ENCODE results near the gene MAP2K5. TPM values are rescaled to one million over a fixed set of nuclear protein-coding genes. Genes with fewer than 3 reads are reported as not detected.

MAP2K5 gene
- total and polyA plus RNA-seq, 7 donors: 9.8 to 24.0 (median 16.5) TPM

DNA sequence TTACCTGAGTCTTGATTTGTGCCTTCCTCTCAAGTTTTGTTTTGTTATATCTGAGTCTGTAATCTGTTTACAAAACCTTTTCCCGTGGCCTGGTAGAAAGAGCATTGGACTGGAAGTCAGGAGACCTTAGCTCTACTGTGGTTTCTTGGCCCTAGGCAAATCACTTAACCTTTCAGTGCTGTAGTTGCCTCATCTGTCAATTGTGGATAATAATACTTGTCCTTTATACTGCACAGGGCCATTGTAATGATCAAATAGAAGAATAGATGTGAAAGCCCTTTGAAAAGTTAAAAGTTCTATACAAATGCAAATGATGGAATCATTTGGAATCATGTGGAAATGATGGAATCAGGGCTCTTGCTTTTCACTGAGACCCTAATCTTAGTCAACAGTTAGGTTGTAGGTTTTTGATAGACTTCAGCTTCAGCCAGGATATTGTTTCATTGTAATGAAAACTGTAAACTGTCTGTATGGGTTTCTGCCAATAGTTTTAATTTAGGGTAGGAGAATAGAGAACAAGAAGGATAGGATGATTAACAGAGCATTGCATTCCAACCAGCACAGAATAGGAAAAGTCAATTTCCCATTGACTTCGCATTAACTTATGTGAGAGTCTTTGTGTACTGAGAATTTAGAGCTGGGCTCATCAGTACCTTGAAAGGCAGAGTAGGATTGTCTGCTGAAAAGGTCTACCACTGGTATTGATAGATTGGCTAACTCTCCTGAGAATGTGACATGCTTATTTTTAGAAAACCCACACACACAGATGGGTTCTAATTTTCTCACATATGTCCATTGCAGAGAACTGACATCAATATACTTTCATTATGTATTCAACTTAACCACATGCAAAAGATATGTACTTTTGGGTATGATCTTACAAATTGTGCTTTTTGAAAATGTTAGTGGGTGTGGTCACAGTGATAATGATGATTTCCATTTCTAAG, 21.8 kb downstream of the MAP2K5 start:
- no peaks in the 10 kb centered on the region for H3K9me3 ChIP-seq
- intact Hi-C loops (cut with DNase I): no loop called here
- no peak for ATAC-seq
- H3K36me3 ChIP-seq (ENCODE audit: insufficient read depth in 1 of 2, low read depth in 1 of 2): peaks cover 0 to 8% of the 10 kb centered on the region in 2 donors
- no peaks in the 10 kb centered on the region for H3K27me3 ChIP-seq (ENCODE audit: insufficient read depth in 3 of 3, low read length in 2 of 3)
- no peak for TF ChIP-seq CTCF (IDR thresholded peaks at IDR 0.05)
- H3K4me3 ChIP-seq: no peak overlapping the region
- DNase-seq: no peak
- H3K4me1 ChIP-seq: peaks cover 4% of the 10 kb centered on the region
- WGBS, 3 donors: 86 to 93% (median 89%) methylated on average over 2 of the region's 2 CpGs
- H3K27ac ChIP-seq: no peak overlapping the region

DNA sequence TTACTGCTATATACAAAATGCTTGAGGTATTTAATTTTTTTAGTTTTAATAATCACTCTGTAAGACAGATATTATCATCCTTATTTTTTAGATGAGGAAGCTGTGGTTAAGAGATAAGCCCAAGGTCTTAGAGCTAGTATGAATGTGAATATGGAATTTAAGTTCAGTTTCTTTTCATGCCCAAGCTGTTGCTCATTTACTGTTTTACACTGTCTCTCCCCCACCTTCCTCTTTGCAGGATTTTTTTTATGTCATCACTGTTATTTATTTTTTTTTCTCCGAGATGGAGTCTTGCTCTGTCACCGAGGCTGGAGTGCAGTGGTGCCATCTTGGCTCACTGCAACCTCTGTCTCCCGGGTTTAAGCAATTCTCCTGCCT, 22.5 kb downstream of the MAP2K5 start:
- intact Hi-C loops (cut with DNase I): no loop called here
- Histone ChIP-seq H3K9me3 (no peaks in the 10 kb centered on the region), H3K36me3 (ENCODE audit: insufficient read depth in 1 of 2, low read depth in 1 of 2) (peaks cover 0 to 8% of the 10 kb centered on the region in 2 donors), H3K4me1 (peaks cover 5% of the 10 kb centered on the region), H3K4me3 (no peak overlapping the region), H3K27me3 (ENCODE audit: insufficient read depth in 3 of 3, low read length in 2 of 3) (no peaks in the 10 kb centered on the region), H3K27ac (no peak overlapping the region)
- ATAC-seq (no peak), DNase-seq (no peak)
- 89 to 96% (median 93%) methylated on average over 3 of the region's 3 CpGs for WGBS, 3 donors
- no peak for TF ChIP-seq CTCF (IDR thresholded peaks at IDR 0.05)

DNA sequence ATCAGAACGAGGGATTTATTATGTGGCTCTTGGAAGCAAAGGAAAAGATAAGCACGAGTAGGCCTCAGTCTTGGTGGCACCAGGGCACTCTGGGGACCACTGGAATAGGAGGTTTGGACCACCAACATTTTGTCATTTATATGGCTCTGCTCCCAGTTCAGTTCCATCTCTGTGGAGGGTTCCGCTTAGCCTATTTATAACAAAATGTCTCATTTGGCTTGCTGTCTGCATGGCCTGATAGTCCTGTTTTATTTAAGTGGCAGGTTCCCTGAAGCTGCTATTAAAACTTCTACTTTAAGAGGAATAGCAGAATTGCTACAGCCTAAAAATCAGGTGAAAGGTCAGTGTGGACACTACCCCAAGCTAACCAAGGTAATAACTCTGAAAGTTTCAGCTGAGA, 27.2 kb downstream of the MAP2K5 start:
- no peaks in the 10 kb centered on the region for H3K9me3 ChIP-seq
- 58 to 71% (median 61%) methylated on average over 3 of the region's 3 CpGs for WGBS, 3 donors
- no peaks in the 10 kb centered on the region for H3K27me3 ChIP-seq (ENCODE audit: insufficient read depth in 3 of 3, low read length in 2 of 3)
- no peak for TF ChIP-seq CTCF (IDR thresholded peaks at IDR 0.05)
- intact Hi-C loops (cut with DNase I): no loop called here
- DNase-seq (no peak), ATAC-seq (peak in 3 of 4 donors; percentile 42 to 83 (median 65))
- H3K27ac ChIP-seq: peak overlapping the region; percentile 3
- no peaks in the 10 kb centered on the region for H3K36me3 ChIP-seq (ENCODE audit: insufficient read depth in 1 of 2, low read depth in 1 of 2)
- peaks cover 6% of the 10 kb centered on the region for H3K4me1 ChIP-seq
- no peak overlapping the region for H3K4me3 ChIP-seq

DNA sequence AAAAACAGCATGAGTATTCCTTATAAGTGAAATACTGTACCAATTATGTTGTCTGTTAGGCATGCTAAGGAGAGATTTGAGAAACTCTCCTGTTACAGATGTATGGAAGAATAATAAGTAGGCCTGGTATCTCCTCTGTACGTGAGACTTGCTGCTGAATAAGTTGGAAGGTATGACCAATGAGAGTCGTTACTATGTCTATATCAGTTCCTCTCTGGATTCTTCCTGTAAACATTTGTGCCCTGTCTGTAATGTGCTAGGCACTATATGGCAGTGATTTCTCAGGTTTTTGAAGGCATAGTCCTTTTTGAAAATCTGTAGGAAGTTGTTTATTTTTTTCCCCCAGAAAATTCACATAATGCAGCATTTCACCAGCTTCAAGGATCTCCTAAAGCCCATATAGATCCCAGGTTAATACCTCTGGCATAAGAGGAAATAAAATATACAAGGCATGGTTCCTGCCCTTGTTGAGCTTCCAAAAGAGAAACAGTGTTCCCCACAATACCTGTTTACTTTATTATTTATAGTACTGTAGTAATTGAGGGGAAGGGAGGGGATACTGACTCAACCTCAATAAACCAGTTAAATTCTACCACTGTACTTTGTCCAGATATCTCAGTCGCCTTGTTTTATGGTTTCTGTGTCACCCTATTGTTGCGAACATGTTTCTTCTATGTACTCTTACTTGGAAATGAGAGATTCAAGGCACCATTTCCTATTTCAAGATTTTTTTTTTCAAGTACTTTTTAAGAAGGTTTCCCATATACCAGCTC, 28.6 kb downstream of the MAP2K5 start:
- H3K27me3 ChIP-seq (ENCODE audit: insufficient read depth in 3 of 3, low read length in 2 of 3): no peaks in the 10 kb centered on the region
- intact Hi-C loops (cut with DNase I): no loop called here
- no peaks in the 10 kb centered on the region for H3K9me3 ChIP-seq
- ATAC-seq: no peak
- H3K27ac ChIP-seq: no peak overlapping the region
- H3K4me1 ChIP-seq: peaks cover 6% of the 10 kb centered on the region
- H3K36me3 ChIP-seq (ENCODE audit: insufficient read depth in 1 of 2, low read depth in 1 of 2): no peaks in the 10 kb centered on the region
- H3K4me3 ChIP-seq: no peak overlapping the region
- no peak for DNase-seq
- WGBS, 3 donors: 95 to 98% (median 96%) methylated on average over 4 of the region's 4 CpGs
- TF ChIP-seq CTCF (IDR thresholded peaks at IDR 0.05): no peak

All from psoas muscle (tissue), 8 donors.